ENCODE results near the gene ZAR1.

ZAR1 gene

GRCh38 chr4:48490680-48491513 is 845 bp downstream of the ZAR1 start:
- no peak for DNase-seq

- DNase-seq: no peak
Measured at GRCh38 chr4:48491514-48492176, 1.6 kb downstream of the ZAR1 start.

- no peak for DNase-seq
Measured at GRCh38 chr4:48493452-48494100, 3.5 kb downstream of the ZAR1 start.

GRCh38 chr4:48495941-48496340 is 5.9 kb downstream of the ZAR1 start:
- DNase-seq: no peak

GRCh38 chr4:48498895-48499294 is 8.8 kb downstream of the ZAR1 start:
- no peak for DNase-seq

- DNase-seq: no peak
Measured at GRCh38 chr4:48499551-48500066, 9.6 kb downstream of the ZAR1 start.

- DNase-seq: no peak
Measured at GRCh38 chr4:48503233-48504025, 13.4 kb downstream of the ZAR1 start.

GRCh38 chr4:48504026-48504330 is 13.9 kb downstream of the ZAR1 start:
- no peak for DNase-seq

GRCh38 chr4:48504352-48504751 is 14.3 kb downstream of the ZAR1 start:
- no peak for DNase-seq

GRCh38 chr4:48506716-48507115 is 16.7 kb downstream of the ZAR1 start:
- no peak for DNase-seq

GRCh38 chr4:48509543-48509942 is 19.5 kb downstream of the ZAR1 start:
- no peak for DNase-seq

- no peak for DNase-seq
Measured at GRCh38 chr4:48518143-48518542, 28.1 kb downstream of the ZAR1 start.

GRCh38 chr4:48526406-48526805 is 36.4 kb downstream of the ZAR1 start:
- no peak for DNase-seq

GRCh38 chr4:48538358-48538757 is 48.3 kb downstream of the ZAR1 start:
- DNase-seq: no peak

GRCh38 chr4:48539597-48539996 is 49.5 kb downstream of the ZAR1 start:
- no peak for DNase-seq

GRCh38 chr4:48542888-48543287 is 52.8 kb downstream of the ZAR1 start:
- no peak for DNase-seq

GRCh38 chr4:48543796-48544195 is 53.7 kb downstream of the ZAR1 start:
- DNase-seq: no peak

All from activated naive CD4-positive, alpha-beta T cell (primary cell).